PC-9 (cell line): ENCODE measurements around the gene ROBO1. TPM values are rescaled to one million over a fixed set of nuclear protein-coding genes. Genes with fewer than 3 reads are reported as not detected.

Experiments
- BruUV-seq: library from RNA; stranded (reverse); fragments of 400-500 nt; replicated peaks from 2 replicates; lab custom pipeline; 2021; lab: Mats Ljungman, UMichigan
- CTCF ChIA-PET: fragments of 300-600 bp; sonication (Branson Sonifier 250); formaldehyde crosslinking; loops from one replicate; lab custom pipeline; 2022; ENCODE audit warnings: antibody characterized with exemption; lab: Charles Lee
- POLR2A ChIA-PET: fragments of 300-600 bp; sonication (Branson Sonifier 250); formaldehyde crosslinking; loops from one replicate; lab custom pipeline; 2022; ENCODE audit warnings: antibody characterized with exemption; ENCODE audit not compliant: unreplicated experiment; lab: Charles Lee
- DNase-seq, 2 experiments: peaks; one replicate each; pipeline versions ENCODE4 v3.0.0 to v3.0.0-alpha.2; 2015 to 2022; ENCODE audit warnings: mixed read lengths in 1 of 2
- H2AFZ ChIP-seq: fragments of 200-600 bp; sonication (generic); 2 replicates; pipeline ENCODE4 v1.8.1; 2017; ENCODE audit warnings: antibody characterized with exemption
- H3F3A ChIP-seq: fragments of 200-600 bp; sonication (generic); 2 replicates; pipeline ENCODE4 v1.8.1; 2017; ENCODE audit warnings: antibody characterized with exemption, mild to moderate bottlenecking, low read depth; ENCODE audit not compliant: insufficient read depth
- H3K27ac ChIP-seq: fragments of 200-600 bp; sonication (generic); 2 replicates; pipeline ENCODE4 v1.6.1; 2016; ENCODE audit warnings: mixed run types
- H3K27me3 ChIP-seq: fragments of 200-600 bp; sonication (generic); 2 replicates; pipeline ENCODE4 v1.6.1; 2016; ENCODE audit warnings: low read depth, mixed run types; ENCODE audit not compliant: insufficient read depth
- H3K36me3 ChIP-seq: fragments of 200-600 bp; sonication (generic); 2 replicates; pipeline ENCODE4 v1.6.1; 2016; ENCODE audit warnings: low read depth, mixed run types
- H3K4me1 ChIP-seq: fragments of 200-600 bp; sonication (generic); replicated peaks from 2 replicates; pipeline ENCODE4 v1.6.1; 2016; ENCODE audit warnings: mixed run types; ENCODE audit not compliant: insufficient read depth
- H3K4me2 ChIP-seq: fragments of 200-600 bp; sonication (generic); 2 replicates; pipeline ENCODE4 v1.6.1; 2017; ENCODE audit warnings: mixed run types
- H3K4me3 ChIP-seq: fragments of 200-600 bp; sonication (generic); 2 replicates; pipeline ENCODE4 v1.6.1; 2016; ENCODE audit warnings: mixed run types
- H3K79me2 ChIP-seq: fragments of 200-600 bp; sonication (generic); 2 replicates; pipeline ENCODE4 v1.6.1; 2017; ENCODE audit warnings: low read depth, mixed run types
- H3K9me2 ChIP-seq: fragments of 200-600 bp; sonication (generic); 2 replicates; pipeline ENCODE4 v1.8.1; 2017; ENCODE audit warnings: mild to moderate bottlenecking; ENCODE audit not compliant: insufficient read depth
- H3K9me3 ChIP-seq: fragments of 200-600 bp; sonication (generic); 2 replicates; pipeline ENCODE4 v1.8.1; 2016; ENCODE audit warnings: low read depth; ENCODE audit not compliant: insufficient read depth
- H4K20me1 ChIP-seq: fragments of 200-600 bp; sonication (generic); 2 replicates; pipeline ENCODE4 v1.8.1; 2017; ENCODE audit not compliant: insufficient read depth
- EZH2 ChIP-seq: fragments of 200-600 bp; sonication (generic); IDR thresholded peaks from 2 replicates; pipeline ENCODE4 v1.8.0; 2017; ENCODE audit warnings: antibody characterized with exemption, low read depth
- intact Hi-C: fragments of 100-400 bp; cut with micrococcal nuclease; formaldehyde crosslinking; loops from one replicate; pipeline ENCODE4 v1.10.0; 2022; ENCODE audit not compliant: unreplicated experiment
- total RNA-seq: library from RNA; stranded (reverse); gene quantifications from 2 replicates; pipeline ENCODE4 v1.2.3, GENCODE V29; 2021
- TF ChIP-seq, protein P1 (sequence below): fragments of 200-600 bp; sonication (generic); conservative IDR thresholded peaks from 2 replicates; pipeline ENCODE4 v1.6.1; 2017; ENCODE audit warnings: mixed run types, antibody characterized with exemption, mild to moderate bottlenecking, moderate library complexity

Gene ROBO1
- total RNA-seq, 1 experiment from 2014 or later = 17.5 TPM

DNA sequence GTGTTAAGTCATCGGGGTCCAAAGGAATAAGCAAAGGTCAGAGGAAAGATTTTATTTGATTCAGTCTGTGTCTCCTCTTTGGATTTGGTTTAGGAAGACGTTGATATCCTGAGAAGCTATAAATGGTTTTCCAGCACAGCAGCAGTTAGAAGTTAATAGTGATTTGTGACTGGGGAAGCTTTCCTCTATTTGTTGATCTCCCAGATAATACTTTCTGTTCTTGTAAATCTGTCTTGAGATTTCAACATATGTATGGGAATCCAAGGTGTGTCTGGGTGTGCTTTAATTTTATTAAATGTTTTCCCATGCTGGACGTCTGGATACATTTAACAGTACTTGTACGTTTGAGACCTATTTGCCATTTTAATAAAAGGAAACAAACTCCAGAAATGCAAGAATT is 409.5 kb downstream of the ROBO1 start:
- H3K79me2 ChIP-seq = no peaks in the 10 kb centered on the region
- H3K4me3 ChIP-seq = no peak overlapping the region
- no peaks in the 10 kb centered on the region for H3K9me3 ChIP-seq
- H3K36me3 ChIP-seq = no peaks in the 10 kb centered on the region
- no peak overlapping the region for H2AFZ ChIP-seq
- no peaks in the 10 kb centered on the region for H3K4me1 ChIP-seq
- intact Hi-C loops = no loop called here
- H3F3A ChIP-seq = no peaks in the 10 kb centered on the region
- H3K27ac ChIP-seq = no peak overlapping the region
- no peak overlapping the region for H3K4me2 ChIP-seq
- ChIA-PET CTCF (no interaction called here), POLR2A (no interaction called here)
- no peaks in the 10 kb centered on the region for H3K9me2 ChIP-seq
- no peak for DNase-seq
- no peaks in the 10 kb centered on the region for H4K20me1 ChIP-seq
- H3K27me3 ChIP-seq = no peaks in the 10 kb centered on the region
- no TSS peak for BruUV-seq
- TF ChIP-seq, protein P1, sequence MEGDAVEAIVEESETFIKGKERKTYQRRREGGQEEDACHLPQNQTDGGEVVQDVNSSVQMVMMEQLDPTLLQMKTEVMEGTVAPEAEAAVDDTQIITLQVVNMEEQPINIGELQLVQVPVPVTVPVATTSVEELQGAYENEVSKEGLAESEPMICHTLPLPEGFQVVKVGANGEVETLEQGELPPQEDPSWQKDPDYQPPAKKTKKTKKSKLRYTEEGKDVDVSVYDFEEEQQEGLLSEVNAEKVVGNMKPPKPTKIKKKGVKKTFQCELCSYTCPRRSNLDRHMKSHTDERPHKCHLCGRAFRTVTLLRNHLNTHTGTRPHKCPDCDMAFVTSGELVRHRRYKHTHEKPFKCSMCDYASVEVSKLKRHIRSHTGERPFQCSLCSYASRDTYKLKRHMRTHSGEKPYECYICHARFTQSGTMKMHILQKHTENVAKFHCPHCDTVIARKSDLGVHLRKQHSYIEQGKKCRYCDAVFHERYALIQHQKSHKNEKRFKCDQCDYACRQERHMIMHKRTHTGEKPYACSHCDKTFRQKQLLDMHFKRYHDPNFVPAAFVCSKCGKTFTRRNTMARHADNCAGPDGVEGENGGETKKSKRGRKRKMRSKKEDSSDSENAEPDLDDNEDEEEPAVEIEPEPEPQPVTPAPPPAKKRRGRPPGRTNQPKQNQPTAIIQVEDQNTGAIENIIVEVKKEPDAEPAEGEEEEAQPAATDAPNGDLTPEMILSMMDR = no peak
- TF ChIP-seq EZH2 = no peak

DNA sequence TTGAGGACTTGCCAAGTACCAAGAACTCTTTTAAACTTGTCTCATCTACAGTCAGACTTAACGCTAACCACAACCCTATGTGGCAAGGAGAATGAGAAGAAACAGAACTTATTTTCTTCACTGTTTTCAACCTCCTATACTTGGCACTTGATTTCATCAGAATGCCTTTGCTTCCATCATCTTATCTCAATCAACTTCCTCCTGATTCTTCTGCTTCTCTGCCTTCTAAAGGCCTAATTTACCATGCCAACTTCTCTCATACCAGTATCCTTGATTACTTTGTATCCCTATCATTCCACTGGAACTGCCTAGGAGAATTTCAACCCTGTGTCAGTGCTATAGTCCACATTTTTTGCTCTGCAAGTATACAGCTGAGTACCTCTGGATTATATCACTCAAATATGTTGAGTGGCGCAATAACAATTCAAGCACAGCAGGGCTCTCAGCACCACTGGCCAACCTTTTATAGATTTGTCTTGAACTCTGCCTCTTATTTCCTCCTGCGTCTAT is 413.6 kb downstream of the ROBO1 start:
- Histone ChIP-seq H4K20me1 (no peaks in the 10 kb centered on the region), H3K79me2 (no peaks in the 10 kb centered on the region), H3K9me2 (no peaks in the 10 kb centered on the region), H3K36me3 (no peaks in the 10 kb centered on the region), H3F3A (no peaks in the 10 kb centered on the region), H3K4me1 (no peaks in the 10 kb centered on the region), H3K9me3 (no peaks in the 10 kb centered on the region), H3K27me3 (no peaks in the 10 kb centered on the region), H3K4me2 (no peak overlapping the region), H3K4me3 (no peak overlapping the region), H2AFZ (no peak overlapping the region), H3K27ac (no peak overlapping the region)
- ChIA-PET POLR2A (no interaction called here), CTCF (no interaction called here)
- intact Hi-C loops = no loop called here
- TF ChIP-seq EZH2 = no peak
- TF ChIP-seq, protein P1 = no peak
- BruUV-seq = no TSS peak
- DNase-seq = no peak

DNA sequence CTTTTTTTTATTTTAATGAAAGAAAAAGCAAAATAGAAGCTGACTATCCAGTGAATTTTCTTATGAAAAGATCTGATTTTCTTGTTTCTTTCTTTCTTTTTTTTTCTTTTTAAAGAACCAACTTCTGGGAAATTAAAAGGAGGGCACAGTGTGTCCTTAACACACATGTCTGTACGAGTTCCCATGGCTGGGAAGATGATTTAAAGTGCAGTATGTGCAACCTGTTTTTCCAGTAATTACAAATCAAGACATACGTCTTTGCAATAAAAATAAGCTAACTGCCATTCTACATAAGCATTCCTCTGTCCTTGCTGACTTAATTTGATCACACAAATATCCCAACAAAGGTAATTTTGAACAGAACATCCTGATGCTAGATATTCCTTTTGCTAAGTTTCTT is 416.1 kb downstream of the ROBO1 start:
- H3K27ac ChIP-seq = no peak overlapping the region
- H3K36me3 ChIP-seq = no peaks in the 10 kb centered on the region
- no peaks in the 10 kb centered on the region for H3K9me3 ChIP-seq
- H3K4me1 ChIP-seq = no peaks in the 10 kb centered on the region
- H3F3A ChIP-seq = no peaks in the 10 kb centered on the region
- TF ChIP-seq, protein P1 = no peak
- no peak for TF ChIP-seq EZH2
- BruUV-seq = no TSS peak
- ChIA-PET CTCF (no interaction called here), POLR2A (no interaction called here)
- no peaks in the 10 kb centered on the region for H3K79me2 ChIP-seq
- intact Hi-C loops = no loop called here
- H2AFZ ChIP-seq = no peak overlapping the region
- H3K9me2 ChIP-seq = no peaks in the 10 kb centered on the region
- H3K4me2 ChIP-seq = no peak overlapping the region
- no peaks in the 10 kb centered on the region for H4K20me1 ChIP-seq
- no peak for DNase-seq
- H3K4me3 ChIP-seq = no peak overlapping the region
- no peaks in the 10 kb centered on the region for H3K27me3 ChIP-seq
